GM19025 (cell line): ENCODE measurements around the gene MATN4.

ENCODE experiments used
- ATAC-seq: cut with Tn5 transposase; IDR thresholded peaks from one replicate; pipeline ENCODE4 v1.9.1; 2021; ENCODE audit warnings: mild to moderate bottlenecking, low read depth, moderate library complexity; ENCODE audit not compliant: unreplicated experiment

Gene MATN4

DNA sequence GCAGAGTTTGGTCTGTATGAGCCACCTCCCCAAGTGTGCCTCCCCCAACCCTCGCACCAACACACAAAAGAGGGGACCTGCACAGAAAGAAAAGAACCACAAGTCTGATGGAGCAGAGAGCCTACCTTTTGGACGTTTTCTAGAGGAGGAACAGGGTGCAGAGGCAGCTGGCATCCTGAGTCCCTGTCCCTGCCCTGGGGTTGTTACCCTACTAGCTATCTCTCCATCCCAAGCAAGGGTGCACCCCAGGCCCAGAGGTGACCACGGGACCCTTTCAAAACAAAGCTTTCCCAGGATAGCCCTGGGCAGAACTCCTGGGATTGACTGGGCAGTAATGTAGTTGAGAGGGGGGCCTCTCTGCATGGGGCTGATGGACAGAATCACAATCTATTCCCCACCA, 9.7 kb upstream of the MATN4 start:
- ATAC-seq, result no peak

- no peak for ATAC-seq
Observed at GRCh38 chr20:45316150-45317080, 8.3 kb upstream of the MATN4 start.

DNA sequence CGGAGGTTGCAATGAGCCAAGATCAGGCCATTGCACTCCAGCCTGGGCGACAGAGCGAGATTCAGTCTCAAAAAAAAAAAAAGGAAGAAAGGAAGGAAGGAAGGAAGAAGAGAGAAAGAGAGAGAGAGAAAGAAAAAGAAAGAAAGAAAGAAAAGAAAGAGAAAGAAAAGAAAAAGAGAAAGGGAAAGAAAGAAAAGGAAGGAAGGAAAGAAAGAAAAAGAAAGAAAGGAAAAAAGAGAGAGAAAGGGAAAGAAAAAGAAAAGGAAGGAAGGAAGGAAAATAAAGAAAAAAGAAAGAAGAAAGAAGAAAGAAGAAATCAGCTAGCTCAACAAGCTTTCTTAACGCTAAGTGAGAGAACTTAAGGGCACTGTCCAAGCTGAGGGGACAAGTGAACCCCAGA, 7.6 kb upstream of the MATN4 start:
- no peak for ATAC-seq

DNA sequence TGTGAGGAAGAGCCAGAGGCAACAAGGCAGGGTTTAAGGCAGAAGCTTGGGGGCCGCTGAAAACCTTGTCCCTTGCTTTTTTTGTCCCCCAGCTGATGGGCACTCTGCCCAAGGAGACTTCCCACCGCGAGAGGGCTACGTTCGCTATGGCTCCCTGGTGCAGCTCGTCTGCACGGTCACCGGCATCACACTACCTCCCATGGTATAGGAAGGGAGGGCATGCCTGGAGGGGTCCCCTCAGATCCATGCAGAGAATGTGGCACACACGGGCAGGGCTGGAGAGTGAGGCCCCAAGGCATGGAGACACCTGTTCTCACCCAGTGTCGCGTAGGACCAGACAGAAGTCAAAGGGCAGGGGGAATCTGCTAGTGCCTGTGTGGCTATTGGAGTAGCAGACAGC, 5.8 kb upstream of the MATN4 start:
- ATAC-seq, result no peak

- ATAC-seq, result no peak
Observed at GRCh38 chr20:45313065-45313695, 5.1 kb upstream of the MATN4 start.

- no peak for ATAC-seq
Observed at GRCh38 chr20:45312241-45312640, 4.1 kb upstream of the MATN4 start.

DNA sequence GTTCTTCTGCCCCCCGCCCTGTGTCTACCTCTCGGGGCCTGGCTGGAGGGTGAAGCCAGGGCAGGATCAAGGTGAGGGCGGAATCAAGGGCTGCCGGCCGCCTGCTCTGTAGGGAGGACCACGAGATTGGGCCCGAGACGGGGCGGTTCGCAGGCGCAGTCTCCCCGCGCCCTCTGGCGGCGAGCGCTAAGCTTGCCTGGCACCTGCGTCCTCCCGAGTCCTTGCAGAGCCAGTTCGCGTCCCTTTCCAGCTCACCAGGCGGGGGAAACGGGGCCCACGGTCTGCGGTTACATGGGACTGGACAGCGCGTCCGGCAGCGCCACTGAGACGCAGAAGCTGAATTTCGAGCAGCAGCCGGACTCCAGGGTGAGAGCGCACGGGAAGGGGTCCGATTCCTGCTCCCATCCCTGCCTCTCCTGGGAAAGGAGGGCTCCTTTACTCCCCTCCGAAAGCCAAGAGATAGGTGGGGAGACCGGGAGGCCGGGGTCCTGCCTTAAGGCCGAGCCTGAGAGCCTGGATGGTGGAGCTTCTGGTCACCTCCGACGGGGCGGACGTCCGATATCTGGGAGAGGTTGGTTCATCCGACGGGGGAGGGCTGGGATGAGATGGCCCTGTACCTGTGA, 3.6 kb upstream of the MATN4 start:
- no peak for ATAC-seq

GRCh38 chr20:45309075-45309474, 976 bp upstream of the MATN4 start:
- no peak for ATAC-seq

GRCh38 chr20:45307076-45307640, 941 bp downstream of the MATN4 start:
- no peak for ATAC-seq

DNA sequence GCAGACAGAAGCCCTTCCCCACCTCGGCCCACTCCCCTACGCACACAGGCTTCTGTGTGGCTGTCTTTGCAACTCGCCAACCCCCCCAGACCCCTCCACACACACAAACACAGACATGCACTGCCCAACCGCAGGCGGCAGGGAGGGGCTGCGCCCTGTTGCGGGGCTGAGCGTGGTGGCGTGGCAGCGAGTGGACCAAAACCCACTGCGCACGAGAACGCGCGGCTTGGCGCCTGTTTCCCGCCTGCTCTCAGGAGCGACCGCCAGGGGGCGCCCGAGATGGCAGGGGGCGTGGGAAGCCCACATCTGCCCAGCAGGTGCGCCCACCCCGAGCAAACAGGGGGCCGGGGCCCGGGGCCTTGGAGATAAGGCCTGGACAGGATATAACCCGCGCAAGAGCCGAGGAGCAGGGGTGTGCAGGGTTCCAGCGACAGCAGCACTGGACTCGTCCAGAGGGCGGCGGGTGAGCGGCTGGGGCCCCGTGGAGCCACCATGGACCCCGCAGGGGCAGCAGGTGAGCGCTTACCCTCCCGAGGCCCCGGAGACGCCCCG, 1.6 kb downstream of the MATN4 start, which contains the start of gene RBPJL:
Gene RBPJL, plus strand, starts transcription at position 410 of the 552 bp plus-strand sequence. Its CDS starts 83 bp downstream, at position 493.
- ATAC-seq, result no peak

GRCh38 chr20:45305262-45305661, 2.8 kb downstream of the MATN4 start:
- no peak for ATAC-seq

DNA sequence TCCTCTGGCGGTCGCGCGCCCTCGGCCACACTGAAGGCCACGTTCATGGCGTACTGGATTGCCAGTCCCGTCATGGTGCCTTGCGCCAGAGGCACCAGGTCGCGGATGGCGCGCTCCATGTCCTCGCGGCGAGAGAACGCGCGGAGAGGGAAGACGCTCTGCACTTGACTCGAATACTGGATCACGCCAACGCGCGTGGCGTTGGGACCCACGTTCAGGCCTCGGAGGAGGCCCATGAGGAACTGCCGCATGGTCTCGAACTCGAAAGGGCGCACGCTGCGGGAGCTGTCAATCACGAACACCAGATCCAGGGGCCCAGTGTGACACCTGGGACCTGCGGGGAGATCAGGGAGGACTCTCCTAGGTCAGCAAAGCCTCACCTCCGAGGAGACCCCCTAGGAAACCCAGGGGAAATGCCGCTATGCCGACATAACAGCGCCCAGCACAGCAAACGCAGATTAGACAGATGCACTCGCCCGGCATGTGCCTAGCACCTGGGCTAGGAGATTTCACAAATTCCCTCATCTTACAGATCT, 3.6 kb downstream of the MATN4 start:
- no peak for ATAC-seq

DNA sequence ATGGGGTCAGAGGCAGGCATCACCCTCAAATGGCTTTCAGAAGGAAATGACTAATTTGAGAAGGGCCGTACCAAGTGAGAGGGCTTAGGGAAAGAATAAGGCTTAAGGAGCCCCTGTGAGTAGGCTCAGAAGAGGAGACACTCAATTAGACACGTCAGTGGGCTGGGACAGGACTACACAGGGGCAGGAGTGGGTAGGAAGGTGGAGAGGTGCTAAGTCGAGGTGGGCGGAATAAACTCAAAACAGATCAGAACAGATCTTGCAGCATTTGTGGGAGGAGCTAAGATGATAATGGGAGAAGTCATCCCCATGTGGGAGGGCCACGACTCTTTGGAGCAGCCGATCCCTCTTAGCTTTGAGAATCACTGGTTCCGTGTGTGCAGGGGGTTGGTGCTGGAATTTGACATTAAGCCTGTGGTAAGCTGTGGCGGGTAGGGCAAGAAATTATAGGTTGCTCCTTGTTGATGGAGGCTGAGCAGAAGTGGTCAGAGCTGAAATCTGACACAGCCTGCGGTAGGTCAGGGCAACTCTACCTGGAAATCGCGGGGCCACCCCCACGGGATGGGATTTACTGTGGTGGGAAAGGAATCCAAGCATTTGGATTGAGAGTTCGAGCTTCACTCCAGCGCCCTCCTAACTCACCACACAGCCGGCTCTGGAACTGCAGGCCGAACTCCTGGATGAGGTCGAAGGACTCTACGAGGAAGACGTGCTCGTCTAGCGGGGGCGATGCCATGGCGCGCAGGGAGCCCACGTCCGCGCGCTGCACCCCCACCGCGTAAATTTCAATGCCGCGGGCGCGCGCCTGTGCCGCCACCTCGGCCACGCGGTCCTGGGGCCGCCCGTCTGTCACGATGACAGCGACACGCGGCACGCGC, 4.3 kb downstream of the MATN4 start:
- ATAC-seq, result no peak

- ATAC-seq, result no peak
Observed at GRCh38 chr20:45301824-45302271, 6.3 kb downstream of the MATN4 start.

DNA sequence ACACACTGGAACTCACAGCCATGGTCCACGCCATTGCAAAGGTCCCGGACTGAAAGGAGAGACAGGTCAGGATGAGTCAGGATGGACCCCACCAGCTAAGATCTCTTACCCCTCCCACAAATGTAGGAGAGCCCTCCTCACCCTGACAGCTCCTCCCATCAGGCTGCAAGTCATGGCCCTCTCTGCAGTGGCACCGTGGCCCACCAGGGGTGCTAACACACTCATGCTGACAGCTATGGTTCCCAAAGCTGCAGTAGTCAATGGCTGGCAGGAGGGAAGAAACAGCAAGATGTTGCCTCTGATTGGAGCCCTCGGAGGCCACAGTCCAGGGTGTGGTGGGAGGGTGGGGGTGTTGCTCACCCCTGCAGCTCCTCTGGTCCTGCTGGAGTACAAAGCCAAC, 7.1 kb downstream of the MATN4 start:
- no peak for ATAC-seq

- ATAC-seq, result no peak
Observed at GRCh38 chr20:45299786-45300185, 8.3 kb downstream of the MATN4 start.

DNA sequence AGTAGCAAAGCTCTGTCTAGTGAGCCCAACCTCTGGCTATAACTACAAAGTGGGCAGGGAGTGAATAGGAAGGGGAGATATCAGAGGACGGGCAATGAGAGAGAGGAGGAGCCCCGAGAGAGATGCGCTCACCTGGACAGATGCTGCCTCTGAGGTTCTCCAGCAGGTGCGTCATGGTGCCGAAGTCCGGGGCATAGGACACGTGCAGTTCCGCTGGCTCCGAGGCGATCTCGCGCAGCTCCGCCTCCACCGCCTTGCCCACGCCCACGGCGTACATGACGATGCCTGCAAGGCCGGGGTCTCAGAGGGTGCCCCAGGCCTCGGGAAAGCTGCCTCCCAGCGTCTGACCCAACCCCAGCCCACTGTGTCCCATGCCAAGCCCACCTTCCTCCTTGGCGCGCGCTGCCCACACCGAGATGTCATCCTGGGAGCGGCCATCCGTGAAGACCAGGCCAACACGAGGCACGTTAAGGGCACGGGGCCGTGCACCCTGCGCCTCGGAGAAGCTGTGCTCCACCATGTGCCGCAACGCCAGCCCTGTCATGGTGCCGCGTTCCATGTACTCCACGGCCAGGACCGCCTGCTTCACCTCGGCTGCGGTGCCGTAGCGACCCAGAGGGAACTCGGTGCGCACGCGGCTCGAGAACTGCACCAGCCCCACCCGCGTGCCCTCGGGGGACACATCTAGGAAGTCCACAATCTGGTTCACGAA, 10.2 kb downstream of the MATN4 start:
- no peak for ATAC-seq

DNA sequence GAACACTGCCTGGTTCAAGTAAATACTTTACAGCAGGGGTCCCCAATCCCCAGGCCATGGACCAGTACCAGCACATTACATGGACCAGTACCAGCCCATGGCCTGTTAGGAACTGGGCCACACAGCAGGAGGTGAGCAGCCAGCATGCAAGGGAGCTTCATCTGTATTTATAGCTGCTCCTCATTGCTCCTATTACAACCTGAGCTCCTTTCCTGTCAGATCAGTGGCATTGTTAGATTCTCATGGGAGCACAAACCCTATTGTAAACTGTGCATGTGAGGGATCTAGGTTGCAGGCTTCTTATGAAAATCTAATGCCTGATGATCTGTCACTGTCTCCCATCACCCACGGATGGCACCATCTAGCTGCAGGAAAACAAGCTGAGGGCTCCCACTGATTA, 13.4 kb downstream of the MATN4 start:
- no peak for ATAC-seq

GRCh38 chr20:45294003-45294368, 14.1 kb downstream of the MATN4 start:
- no peak for ATAC-seq
